K562 (cell line): ENCODE results near the gene RBM7. TPM values are rescaled to one million over a fixed set of nuclear protein-coding genes. Genes with fewer than 3 reads are reported as not detected.

Experiments used
- ATAC-seq: fragments of 200-7000 bp; cut with Tn5 transposase; 3 replicates; pipeline ENCODE4 v1.9.1; 2020; ENCODE audit warnings: moderate library complexity
- BruUV-seq: library from RNA; stranded (reverse); fragments of 400-500 nt; replicated peaks from 2 replicates; lab custom pipeline; 2021; lab: Mats Ljungman, UMichigan
- CTCF ChIA-PET: fragments of 300-600 bp; formaldehyde crosslinking; extraction: SDS; loops from one replicate; lab custom pipeline; 2021; ENCODE audit warnings: low intra/inter-chr PET ratio; lab: Yijun Ruan, JAX
- POLR2A ChIA-PET: fragments of 300-600, 350-650 bp; sonication (Branson Sonifier 250); formaldehyde crosslinking; extraction: SDS; loops from one replicate; lab custom pipeline; 2021; ENCODE audit warnings: antibody characterized with exemption, inconsistent platforms; lab: Yijun Ruan, JAX
- DNase-seq, 4 experiments: peaks; one replicate each; pipeline versions ENCODE4 v3.0.0 to v3.0.0-alpha.2; 2011 to 2018; ENCODE audit warnings: low spot score in 3 of 4, mixed read lengths in 3 of 4; ENCODE audit errors: extremely low read depth in 1 of 4
- FAIRE-seq: peaks from 2 replicates; lab custom pipeline; 2011; peaks lifted over from hg19 to GRCh38; lab: Jason Lieb, UNC
- H2AFZ ChIP-seq: 2 replicates; pipeline ENCODE4 v1.6.0; 2011; ENCODE audit warnings: low read depth, low read length, control low read depth, inconsistent platforms
- H3K27ac ChIP-seq: fragments of 200-600 bp; 3 replicates; pipeline ENCODE4 v1.8.0; 2011; ENCODE audit warnings: low read depth, mild to moderate bottlenecking, control low read depth, inconsistent platforms, low read length, moderate library complexity, mixed read lengths; ENCODE audit errors: extremely low read depth
- H3K27me3 ChIP-seq, 2 experiments: fragments of 300-600 bp in 1 of 2; 2 replicates in 1 of 2; 3 replicates in 1 of 2; pipeline versions ENCODE4 v1.6.0 to v1.8.0; 2011; ENCODE audit warnings: inconsistent platforms in 2 of 2, low read length in 2 of 2, mild to moderate bottlenecking in 1 of 2, mixed read lengths in 1 of 2, moderate library complexity in 1 of 2; ENCODE audit not compliant: control insufficient read depth in 2 of 2, insufficient read depth in 2 of 2
- H3K36me3 ChIP-seq: fragments of 300-600 bp; 3 replicates; pipeline ENCODE4 v1.8.0; 2011; ENCODE audit warnings: mild to moderate bottlenecking, low read length, inconsistent platforms; ENCODE audit not compliant: control insufficient read depth, insufficient read depth
- H3K4me1 ChIP-seq, 2 experiments: fragments of 200-600 bp in 1 of 2; replicated peaks in 1 of 2; 2 replicates in 1 of 2; 3 replicates in 1 of 2; pipeline versions ENCODE4 v1.5.1 to v1.8.0; 2011; ENCODE audit warnings: inconsistent platforms in 2 of 2, low read length in 2 of 2, mild to moderate bottlenecking in 1 of 2, mixed read lengths in 1 of 2, moderate library complexity in 1 of 2; ENCODE audit not compliant: control insufficient read depth in 2 of 2, insufficient read depth in 2 of 2
- H3K4me2 ChIP-seq: 2 replicates; pipeline ENCODE4 v1.6.1; 2011; ENCODE audit warnings: low read length, control low read depth, inconsistent platforms, mixed read lengths; ENCODE audit not compliant: insufficient read depth
- H3K4me3 ChIP-seq: fragments of 200-600 bp; sonication (generic), shearing (Covaris generic); 2 replicates; pipeline ENCODE4 v1.5.1; 2016; ENCODE audit warnings: control low read depth, inconsistent platforms
- H3K79me2 ChIP-seq: fragments of 200-600 bp; 3 replicates; pipeline ENCODE4 v1.8.0; 2011; ENCODE audit warnings: low read length, inconsistent platforms; ENCODE audit not compliant: control insufficient read depth, insufficient read depth
- H3K9ac ChIP-seq, 2 experiments: 2 replicates each; pipeline versions ENCODE4 v1.6.0 to v1.6.1; 2011; ENCODE audit warnings: low read depth in 2 of 2, low read length in 2 of 2, control low read depth in 1 of 2, inconsistent platforms in 1 of 2, mild to moderate bottlenecking in 1 of 2, mixed read lengths in 1 of 2; ENCODE audit not compliant: insufficient read depth in 1 of 2
- H3K9me1 ChIP-seq: one replicate; pipeline ENCODE4 v1.6.0; 2011; ENCODE audit warnings: inconsistent platforms, mild to moderate bottlenecking, low read length, moderate library complexity; ENCODE audit not compliant: control insufficient read depth, insufficient read depth
- H3K9me3 ChIP-seq: replicated peaks from 2 replicates; pipeline ENCODE4 v1.5.1; 2011; ENCODE audit warnings: low read depth, low read length, inconsistent platforms; ENCODE audit not compliant: control insufficient read depth, insufficient read depth
- H4K20me1 ChIP-seq: replicated peaks from 2 replicates; pipeline ENCODE4 v1.6.1; 2011; ENCODE audit warnings: low read length, inconsistent platforms, mixed read lengths; ENCODE audit not compliant: control insufficient read depth, insufficient read depth
- ARID1B ChIP-seq: fragments of 450-650 bp; IDR thresholded peaks from 2 replicates; pipeline ENCODE4 v1.6.1; 2016; ENCODE audit warnings: antibody characterized with exemption, mild to moderate bottlenecking, inconsistent platforms
- CBFA2T2 ChIP-seq: fragments of 450-650 bp; conservative IDR thresholded peaks from 2 replicates; pipeline ENCODE4 v1.6.1; 2017; ENCODE audit warnings: mild to moderate bottlenecking
- CBFA2T3 ChIP-seq: fragments of 450-650 bp; IDR thresholded peaks from 2 replicates; pipeline ENCODE4 v1.6.1; 2017
- DPF2 ChIP-seq: fragments of 450-650 bp; IDR thresholded peaks from 2 replicates; pipeline ENCODE4 v1.6.1; 2016
- E2F1 ChIP-seq: sonication (generic); formaldehyde crosslinking; IDR thresholded peaks from 2 replicates; pipeline ENCODE4 v1.8.1; 2023; ENCODE audit warnings: mild to moderate bottlenecking, missing genetic modification reagents, moderate library complexity
- EP300 ChIP-seq: IDR thresholded peaks from 2 replicates; pipeline ENCODE4 v1.6.1; 2012; ENCODE audit warnings: low read length, improper control_type of control experiment
- GATAD2B ChIP-seq: fragments of 450-650 bp; IDR thresholded peaks from 2 replicates; pipeline ENCODE4 v1.6.1; 2017; ENCODE audit warnings: mild to moderate bottlenecking, borderline replicate concordance
- HNRNPUL1 ChIP-seq: fragments of 200-400 bp; formaldehyde crosslinking; IDR thresholded peaks from 2 replicates; pipeline ENCODE4 v1.6.1; 2017; ENCODE audit warnings: low read length
- MAFG ChIP-seq: fragments of 450-650 bp; conservative IDR thresholded peaks from 2 replicates; pipeline ENCODE4 v1.6.1; 2016; ENCODE audit warnings: missing genetic modification characterization, missing compliant biosample characterization
- NFE2 ChIP-seq: IDR thresholded peaks from 2 replicates; pipeline ENCODE4 v1.6.1; 2014; ENCODE audit warnings: antibody characterized with exemption, low read depth
- POLR2AphosphoS5 ChIP-seq: IDR thresholded peaks from 2 replicates; pipeline ENCODE4 v1.6.1; 2011; ENCODE audit warnings: mild to moderate bottlenecking, low read depth, low read length, moderate library complexity; ENCODE audit not compliant: control insufficient read depth, insufficient read depth
- POLR2H ChIP-seq: IDR thresholded peaks from 2 replicates; pipeline ENCODE4 v1.6.1; 2016; ENCODE audit warnings: missing genetic modification characterization, low read depth, mild to moderate bottlenecking, control low read depth, missing compliant biosample characterization, moderate library complexity
- SMARCA4 ChIP-seq: fragments of 450-650 bp; IDR thresholded peaks from 2 replicates; pipeline ENCODE4 v1.6.1; 2016
- SMARCB1 ChIP-seq: IDR thresholded peaks from 2 replicates; pipeline ENCODE4 v1.6.1; 2011; ENCODE audit warnings: improper control_type of control experiment, low read depth; ENCODE audit not compliant: insufficient read length
- TAL1 ChIP-seq: fragments of 450-650 bp; IDR thresholded peaks from 2 replicates; pipeline ENCODE4 v1.6.1; 2016; ENCODE audit warnings: mild to moderate bottlenecking
- TCF3 ChIP-seq: sonication (generic); formaldehyde crosslinking; IDR thresholded peaks from 2 replicates; pipeline ENCODE4 v1.4.0; 2020; ENCODE audit warnings: mild to moderate bottlenecking, missing genetic modification reagents
- TEAD4 ChIP-seq, 2 experiments: sonication (generic) in 1 of 2; formaldehyde crosslinking in 1 of 2; IDR thresholded peaks; 2 replicates each; pipeline versions ENCODE4 v1.6.1 to v1.8.0; 2012 to 2022; ENCODE audit warnings: borderline replicate concordance in 1 of 2, inconsistent platforms in 1 of 2, low read length in 1 of 2, mild to moderate bottlenecking in 1 of 2, missing genetic modification reagents in 1 of 2
- ZC3H11A ChIP-seq: IDR thresholded peaks from 2 replicates; pipeline ENCODE4 v1.6.1; 2012; ENCODE audit warnings: low read depth, low read length, improper control_type of control experiment
- ZNF316 ChIP-seq: fragments of 450-650 bp; IDR thresholded peaks from 2 replicates; pipeline ENCODE4 v1.6.1; 2016
- ZNF592 ChIP-seq: fragments of 450-650 bp; IDR thresholded peaks from 2 replicates; pipeline ENCODE4 v1.6.1; 2017; ENCODE audit warnings: antibody characterized with exemption, mild to moderate bottlenecking
- WGBS: fragments of 100-300 bp; shearing (Covaris generic); methylation state at CpG from one replicate; pipeline ENCODE4 v1.1.6; 2016; ENCODE audit warnings: low coverage, mixed read lengths; ENCODE audit not compliant: insufficient coverage; ENCODE audit errors: missing lambda C conversion rate; 5-methylcytosine and 5-hydroxymethylcytosine counted together
- in situ Hi-C: fragments of 300-500 bp; cut with MboI; formaldehyde crosslinking; loops from 4 replicates; pipeline ENCODE4 v1.15.0; 2018; ENCODE audit warnings: inconsistent platforms, mixed read lengths
- intact Hi-C: fragments of 100-400 bp; cut with micrococcal nuclease; formaldehyde crosslinking; loops from 2 replicates; pipeline ENCODE4 v1.14.2; 2022
- polyA plus RNA-seq, 8 experiments: library from polyadenylated mRNA; depleted of rRNA in 4 of 8; stranded (reverse) in 5 of 8; unstranded in 3 of 8; fragments of >200 nt; fragmentation: Nextera tagmentation in 2 of 8; fragmentation: Illumina TruSeq in 1 of 8; extraction: Ambion mirVana in 2 of 8; extraction: Trizol in 1 of 8; gene quantifications; 2 replicates each; pipeline versions ENCODE4 v1.2.1 to v1.2.3, GENCODE V29; 2011 to 2014; ENCODE audit warnings: inconsistent platforms in 1 of 8, missing spikeins in 1 of 8
- total RNA-seq, 7 experiments: library from RNA; depleted of rRNA in 6 of 7; stranded (reverse); fragments of >200 nt in 6 of 7; fragmentation: Illumina TruSeq in 2 of 7; extraction: Trizol in 2 of 7; gene quantifications; 2 replicates each; pipeline versions ENCODE4 v1.2.1 to v1.2.3, GENCODE V29; 2011 to 2021; ENCODE audit warnings: low replicate concordance in 1 of 7

RBM7 gene
- total and polyA plus RNA-seq, 9 of the 15 experiments (the other 6 are each of a cell fraction or from before 2014, with no cell fraction given) = 26.0 to 76.8 (median 49.6) TPM

- WGBS = 0% methylated on average over 1 of the region's 1 CpG
- intact Hi-C loops (loop anchor here (5.0 kb wide), 1 partner anchor 100 kb away; no protein-coding TSS in a partner anchor), in situ Hi-C loops (no loop called here)
- peak in 2 of 4 experiments; percentile 52 to 63 for DNase-seq
- no TSS peak for BruUV-seq
- H4K20me1 ChIP-seq = no peaks in the 10 kb centered on the region
- H3K9me3 ChIP-seq = no peaks in the 10 kb centered on the region
- no peaks in the 10 kb centered on the region for H3K27me3 ChIP-seq
- peak overlapping the region in 1 of 2 experiments; percentile 81; a peak in 2 of 4 replicates for H3K9ac ChIP-seq
- H3K9me1 ChIP-seq = no peaks in the 10 kb centered on the region
- ChIA-PET POLR2A (interaction anchor here (0.8 to 1.7 kb wide), 2 partner anchors 10 to 25 kb away, joined by 3 to 12 read pairs; no protein-coding TSS in a partner anchor), CTCF (no interaction called here)
- FAIRE-seq = peak; percentile 51
- H2AFZ ChIP-seq = no peak overlapping the region
- H3K36me3 ChIP-seq = peaks cover 43% of the 10 kb centered on the region
- peak overlapping the region; percentile 36 for H3K4me2 ChIP-seq
- H3K4me3 ChIP-seq = peak overlapping the region; percentile 7; the same call in 1 of the 2 replicates
- H3K4me1 ChIP-seq = peaks cover 7 to 17% of the 10 kb centered on the region in 2 experiments
- H3K27ac ChIP-seq = peak overlapping the region; percentile 85; the same call in 2 of the 3 replicates
- peaks cover 79% of the 10 kb centered on the region for H3K79me2 ChIP-seq
- peak; percentile 41 for ATAC-seq
- TF ChIP-seq E2F1 (no peak), EP300 (peak; percentile 85; the same call in 1 of the 2 replicates), ARID1B (peak; percentile 77), POLR2H (peak; percentile 27; the same call in 1 of the 2 replicates), ZNF592 (peak; percentile 50; the same call in 1 of the 2 replicates), MAFG (tag) (peak; percentile 17; the same call in 1 of the 2 replicates), POLR2AphosphoS5 (0 out of 2 replicates have a peak, but pooled peaks have one; percentile 21), CBFA2T3 (peak; percentile 73), TEAD4 (IDR thresholded peaks at IDR 0.05; ENCODE audit: low read length) (peak; percentile 23; the same call in 1 of the 2 replicates), TEAD4 (CRISPR knock-in tag; IDR thresholded peaks at IDR 0.05; ENCODE audit: borderline replicate concordance) (no peak), NFE2 (peak; percentile 55), CBFA2T2 (peak; percentile 44; the same call in 1 of the 2 replicates), ZC3H11A (no peak), TAL1 (peak; percentile 52; the same call in 1 of the 2 replicates), HNRNPUL1 (no peak), DPF2 (peak; percentile 68; the same call in 1 of the 2 replicates), SMARCB1 (peak; percentile 21), SMARCA4 (peak; percentile 73), ZNF316 (peak; percentile 10; the same call in 1 of the 2 replicates), GATAD2B (peak; percentile 46; the same call in 1 of the 2 replicates), TCF3 (peak; percentile 56)
Observed at GRCh38 chr11:114442536-114442935, 42.1 kb downstream of the RBM7 start.
